ENCODE results near the gene CCDC88B.

- TF ChIP-seq CTCF (IDR thresholded peaks at IDR 0.05) (no peak), ZFX (IDR thresholded peaks at IDR 0.05; ENCODE audit: borderline replicate concordance) (no peak)
Observed at GRCh38 chr11:64327993-64328392, 12.0 kb upstream of the CCDC88B start.

Data from 22Rv1 (cell line).